Fibroblast of gingiva (primary cell): ENCODE measurements around the gene ADD2.

Experiments
- DNase-seq: peaks from one replicate; pipeline ENCODE4 v3.0.0-alpha.2; 2011; ENCODE audit warnings: low read depth

Gene ADD2

DNA sequence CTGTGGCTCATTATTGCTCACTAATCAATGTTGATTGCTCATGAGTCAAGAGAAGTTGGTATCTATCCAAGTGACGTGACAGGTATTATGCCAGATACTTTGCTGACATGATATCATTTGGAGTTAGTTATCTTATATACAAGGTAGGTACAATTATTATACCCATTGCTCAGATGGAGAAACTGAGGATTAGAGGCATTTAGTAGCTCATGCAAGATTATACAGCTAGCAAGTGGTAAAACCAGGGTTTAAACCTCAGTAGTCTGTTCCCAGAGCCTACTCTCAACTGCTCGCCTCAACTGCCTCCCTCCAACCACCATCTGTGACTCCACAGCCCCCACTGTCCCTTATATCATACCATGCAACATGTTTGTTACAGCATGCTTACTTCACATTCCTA lies 16.3 kb upstream of the ADD2 start:
- DNase-seq, result no peak

DNA sequence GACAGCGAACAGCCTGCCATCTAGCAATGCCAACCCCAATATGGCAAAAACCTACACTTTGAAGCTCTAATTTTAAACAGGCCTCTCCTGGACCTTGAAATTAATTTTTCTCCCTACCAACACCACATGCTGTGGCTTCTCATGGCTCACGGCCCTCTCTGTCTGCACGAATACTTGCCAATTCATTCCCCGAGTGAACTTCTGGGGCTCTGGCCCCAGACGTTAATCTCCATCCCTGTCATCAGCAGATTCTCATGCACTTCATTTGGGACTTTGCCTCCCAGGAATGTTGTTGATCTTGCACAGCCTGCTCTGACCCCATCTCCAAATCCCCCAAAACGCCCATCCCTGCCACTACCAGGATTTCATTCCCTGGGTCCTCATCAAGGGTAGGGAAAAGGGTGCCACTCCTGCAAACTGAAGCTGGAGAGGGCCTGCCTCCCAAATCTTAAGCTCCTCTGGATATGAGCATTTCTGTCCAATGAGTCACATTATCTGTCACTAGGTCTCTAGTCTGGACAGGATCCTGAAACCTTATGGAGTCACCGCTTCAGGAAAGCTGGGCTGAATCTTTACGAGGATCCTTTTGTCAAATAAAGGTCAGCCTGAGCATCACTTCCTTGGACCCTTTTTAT lies 12.0 kb upstream of the ADD2 start:
- DNase-seq, result no peak

DNA sequence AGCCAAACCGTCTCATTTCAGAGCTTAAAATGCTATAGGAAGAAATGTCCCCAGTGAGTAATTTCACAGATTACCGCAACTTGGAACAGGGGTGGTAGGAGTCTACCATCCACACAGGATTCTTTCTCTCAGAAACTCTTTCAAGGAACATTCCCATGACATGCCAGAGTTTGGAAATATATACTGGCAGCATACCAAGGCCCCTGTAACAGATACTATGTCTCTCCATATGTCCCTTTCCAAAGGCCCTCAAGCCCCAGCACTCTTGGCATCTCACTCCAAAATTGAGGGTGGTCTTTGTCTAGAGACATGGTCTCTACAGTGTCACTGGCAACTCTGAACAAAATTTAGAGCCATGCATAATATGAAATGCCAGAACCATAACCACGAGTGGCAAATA lies 11.5 kb upstream of the ADD2 start:
- no peak for DNase-seq

DNA sequence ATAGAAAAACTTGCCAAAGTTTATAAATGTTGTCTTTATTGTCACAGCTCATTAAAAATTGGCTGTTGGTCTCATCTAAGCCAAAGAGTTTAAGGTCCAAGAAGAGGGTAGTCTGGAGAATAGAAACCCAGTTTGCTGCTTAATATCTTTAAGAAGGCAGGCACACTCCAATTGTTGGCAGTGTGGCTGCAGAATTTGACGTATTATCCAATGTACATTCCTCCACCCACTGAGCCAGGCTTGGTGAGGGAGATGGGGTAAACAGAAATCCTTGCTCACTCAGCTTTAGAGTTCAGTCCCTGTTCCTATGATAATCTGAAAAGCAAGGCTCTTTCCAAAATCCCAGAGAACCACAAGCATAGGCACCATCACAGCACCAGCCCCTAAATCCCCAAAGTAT lies 10.7 kb upstream of the ADD2 start:
- no peak for DNase-seq

DNA sequence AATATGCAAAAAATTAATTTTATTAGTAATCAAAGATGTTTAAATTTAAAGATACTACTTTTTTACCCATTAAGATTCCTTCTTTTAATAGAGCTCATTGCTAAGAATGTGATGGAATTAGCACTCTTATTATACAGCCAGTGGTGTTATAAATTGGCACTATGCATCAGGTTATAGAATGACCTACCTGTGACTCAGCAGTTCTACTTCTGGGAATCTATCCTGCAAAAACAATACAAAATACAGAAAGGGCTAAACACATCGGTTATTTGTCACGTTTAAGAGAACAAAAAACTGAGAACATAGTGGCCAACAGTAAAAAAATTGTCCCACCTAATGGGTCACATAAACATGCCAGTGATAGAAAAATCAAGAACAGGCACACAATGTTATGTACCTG lies 9.4 kb upstream of the ADD2 start:
- DNase-seq, result no peak

DNA sequence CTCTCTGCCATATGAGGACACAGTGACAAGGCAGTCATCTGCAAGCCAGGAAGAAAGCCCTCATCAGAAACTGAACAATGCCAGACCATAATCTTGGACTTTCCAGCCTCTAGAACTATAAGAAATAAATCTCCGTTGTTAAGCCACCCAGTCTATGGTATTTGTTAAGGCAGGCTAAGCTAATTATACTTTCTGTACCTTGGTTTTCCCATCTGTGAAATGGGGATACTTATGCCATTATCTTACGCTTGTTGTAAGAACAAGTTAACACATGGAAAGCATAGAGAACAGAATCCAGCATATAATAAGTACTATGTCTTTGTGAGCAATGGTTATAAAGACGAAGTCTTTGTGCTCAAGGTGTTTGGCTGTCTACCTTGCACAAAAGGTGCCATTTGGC lies 8.3 kb upstream of the ADD2 start:
- DNase-seq, result no peak

DNA sequence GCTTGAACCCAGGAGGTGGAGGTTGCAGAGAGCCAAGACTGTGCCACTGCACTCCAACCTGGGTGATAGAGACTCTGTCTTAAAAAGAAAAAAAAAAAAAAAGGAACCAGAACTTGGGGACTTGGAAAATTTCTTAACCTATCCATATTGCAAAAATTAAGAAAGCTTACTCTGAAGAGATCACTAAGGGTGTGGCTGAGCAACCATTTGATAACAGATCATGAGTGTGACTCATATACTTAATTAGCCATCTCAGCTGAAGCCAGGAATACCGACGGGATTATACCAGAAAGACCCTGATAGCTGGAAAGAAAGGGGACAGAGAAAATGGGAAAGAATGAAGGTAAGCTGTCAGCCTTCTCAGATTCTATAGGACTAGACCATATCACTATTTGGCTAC lies 7.1 kb upstream of the ADD2 start:
- no peak for DNase-seq

DNA sequence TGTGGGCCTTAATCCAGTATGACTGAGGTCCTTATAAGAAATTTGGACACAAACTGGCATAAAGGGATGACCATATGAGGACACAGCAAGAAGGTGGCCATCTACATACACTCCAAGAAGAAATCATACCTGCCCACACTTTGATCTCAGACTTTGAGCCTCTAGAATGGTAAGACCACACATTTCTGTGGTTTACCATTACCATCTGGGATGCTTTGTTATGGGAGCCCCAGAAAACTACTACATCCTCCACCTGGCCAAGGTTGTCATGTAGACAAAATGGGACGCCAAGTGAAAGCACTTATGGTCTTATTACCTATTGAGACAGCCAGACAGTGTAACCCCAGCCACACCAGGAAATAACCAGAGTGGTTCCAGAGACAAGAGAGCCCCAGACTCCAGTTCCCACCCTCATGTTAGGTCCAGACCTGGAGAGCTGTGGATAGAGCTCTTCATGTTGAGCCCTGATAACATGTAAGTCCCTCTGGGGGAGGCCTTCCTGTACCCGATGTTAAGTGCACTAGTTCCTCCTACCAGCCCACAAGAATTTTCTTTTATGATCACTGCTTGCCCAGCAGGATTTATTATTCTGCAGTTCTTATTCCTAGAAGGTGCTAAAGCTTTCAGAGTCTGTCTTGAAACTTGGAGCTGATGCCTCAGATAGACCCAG lies 4.6 kb upstream of the ADD2 start:
- no peak for DNase-seq

DNA sequence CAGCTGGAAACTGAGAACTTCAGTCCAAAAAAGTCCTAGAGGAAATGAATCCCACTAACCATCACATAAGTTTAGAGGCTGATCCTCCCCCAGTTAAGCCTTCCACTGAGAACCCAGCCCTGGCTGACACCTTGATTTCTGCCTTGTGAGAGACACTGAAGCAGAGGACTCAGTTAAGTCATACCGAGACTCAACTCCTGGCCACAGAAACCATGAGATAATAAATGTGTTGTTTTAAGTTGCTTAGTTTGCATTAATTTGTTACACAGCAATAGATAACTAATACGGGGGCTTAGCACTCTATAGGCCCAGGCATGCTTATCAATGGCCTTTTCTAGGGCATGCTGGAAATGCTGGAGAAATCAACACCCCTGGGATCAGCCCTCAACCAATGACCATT lies 3.4 kb upstream of the ADD2 start:
- DNase-seq, result no peak

DNA sequence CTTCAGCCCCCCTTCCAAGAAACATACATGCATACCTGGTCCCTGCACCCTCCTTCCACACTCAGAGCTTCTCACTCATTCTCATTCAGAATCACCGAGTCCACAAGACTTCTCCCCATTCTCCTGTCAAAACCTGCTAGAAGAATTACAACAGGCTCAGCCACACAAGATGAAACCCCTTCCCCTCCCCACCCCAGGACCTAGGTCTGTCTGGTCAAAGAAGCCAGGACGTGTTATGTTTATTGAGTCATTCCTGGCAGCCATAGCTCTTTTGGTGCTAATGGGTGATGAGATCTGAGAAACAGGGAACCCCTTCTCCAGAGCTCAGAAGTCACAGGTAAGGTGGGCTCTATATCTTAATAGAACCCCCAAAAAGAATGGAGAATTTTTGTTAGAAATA lies 1.4 kb upstream of the ADD2 start:
- DNase-seq, result no peak

DNA sequence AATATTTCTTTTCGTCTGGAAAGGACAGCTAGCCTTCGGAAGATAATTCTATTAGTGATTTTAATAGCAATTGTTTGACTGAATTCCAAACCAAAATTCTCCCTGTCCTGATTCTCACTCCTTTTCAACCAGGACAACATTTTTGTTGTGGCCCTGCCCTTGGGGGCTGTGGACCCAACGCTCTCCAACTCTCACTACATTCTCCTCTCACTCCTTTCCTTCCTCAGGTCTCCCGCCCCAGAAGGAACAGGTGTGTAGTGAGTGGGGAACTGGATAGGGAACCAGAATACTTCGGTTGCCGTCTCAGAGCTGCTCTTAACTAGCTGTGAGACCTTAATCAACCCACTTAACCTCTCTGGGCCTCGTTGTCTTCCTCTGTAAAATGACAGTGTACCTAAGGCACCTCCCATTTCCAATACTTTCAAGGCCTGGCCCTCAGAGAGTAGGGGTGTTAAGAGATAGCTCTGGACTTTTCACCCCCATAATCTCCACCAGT lies 638 bp upstream of the ADD2 start:
- DNase-seq, result no peak

DNA sequence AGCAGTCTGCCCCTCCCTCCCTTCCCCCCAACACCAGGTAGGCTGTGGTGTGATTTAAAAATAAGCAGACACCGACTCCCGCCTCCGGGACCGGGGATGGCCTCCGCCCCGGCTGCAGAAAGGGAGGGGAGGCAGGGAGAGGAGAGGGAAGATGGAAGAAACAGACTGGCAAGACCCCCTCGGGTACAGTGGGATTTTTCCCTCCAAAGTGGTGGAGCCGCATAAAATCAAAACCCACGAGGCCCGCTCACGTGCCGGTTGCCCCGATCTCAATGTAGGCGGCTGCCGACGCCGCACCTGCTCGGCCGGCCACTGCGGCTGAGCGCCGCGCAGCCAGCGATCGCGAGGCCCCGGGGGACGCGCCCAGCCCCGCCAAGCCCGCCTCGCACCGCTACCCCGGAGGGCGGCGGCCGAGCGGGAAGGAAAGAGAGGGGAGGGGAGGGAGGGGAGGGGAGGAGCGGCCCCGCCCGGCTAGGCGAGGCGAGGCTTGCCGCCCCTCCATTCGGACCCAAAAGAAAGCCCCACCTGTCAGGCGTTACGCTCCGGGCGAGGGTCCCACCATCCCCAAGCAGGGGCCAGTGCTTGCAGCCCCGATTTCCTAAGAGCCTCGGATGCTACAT lies 811 bp downstream of the ADD2 start:
- no peak for DNase-seq

DNA sequence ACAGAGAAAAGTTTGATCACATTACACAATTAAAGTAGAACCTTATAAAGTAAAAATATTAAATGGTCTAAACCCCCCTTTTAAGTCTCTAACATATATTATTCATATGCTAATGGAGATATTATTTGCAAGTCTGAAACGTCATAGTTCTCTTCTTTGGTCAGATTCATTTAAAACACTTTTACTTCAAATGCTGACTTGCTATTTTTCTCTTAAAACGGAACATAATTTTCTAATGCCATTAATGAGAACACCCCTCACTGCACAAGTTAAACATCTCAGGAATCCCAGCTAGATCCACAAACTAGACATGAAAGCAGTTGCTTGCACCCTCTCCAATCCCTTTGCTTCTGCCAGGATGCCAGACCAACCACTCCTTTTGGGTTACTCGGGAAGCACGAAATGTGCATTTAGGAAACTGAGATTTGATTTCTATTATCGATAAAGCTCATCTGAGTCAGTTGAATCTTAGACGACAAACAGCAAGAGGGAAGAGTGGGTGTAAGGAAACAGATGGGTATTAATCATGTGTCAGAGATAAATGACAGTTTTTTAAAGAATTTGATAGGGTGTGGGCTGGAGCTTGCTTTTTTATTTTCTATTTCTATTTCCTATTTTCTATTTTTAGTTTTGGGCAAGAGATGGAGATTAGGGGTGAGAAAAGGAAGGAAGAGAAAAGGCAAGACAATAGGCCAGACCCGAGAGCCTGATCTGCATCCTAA lies 1.5 kb downstream of the ADD2 start:
- no peak for DNase-seq

DNA sequence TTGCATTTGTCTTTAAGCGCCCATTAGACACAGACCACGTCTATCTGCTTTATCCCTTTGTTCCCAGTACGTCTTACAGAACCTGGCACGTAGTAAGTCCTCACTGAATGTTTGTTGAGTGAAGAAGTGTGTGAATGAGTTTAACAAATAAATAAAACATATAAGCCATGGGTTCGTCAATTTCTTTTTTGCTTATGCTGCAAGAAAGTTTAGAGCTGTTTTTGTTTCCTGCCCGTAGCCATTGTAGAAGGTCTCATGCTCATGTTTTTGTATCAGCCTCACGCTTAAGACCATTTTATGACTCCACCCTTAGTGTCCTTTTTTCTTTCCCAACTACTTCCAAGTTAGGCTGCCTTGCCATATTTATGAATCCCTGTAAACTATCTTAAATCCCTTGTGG lies 2.5 kb downstream of the ADD2 start:
- no peak for DNase-seq

DNA sequence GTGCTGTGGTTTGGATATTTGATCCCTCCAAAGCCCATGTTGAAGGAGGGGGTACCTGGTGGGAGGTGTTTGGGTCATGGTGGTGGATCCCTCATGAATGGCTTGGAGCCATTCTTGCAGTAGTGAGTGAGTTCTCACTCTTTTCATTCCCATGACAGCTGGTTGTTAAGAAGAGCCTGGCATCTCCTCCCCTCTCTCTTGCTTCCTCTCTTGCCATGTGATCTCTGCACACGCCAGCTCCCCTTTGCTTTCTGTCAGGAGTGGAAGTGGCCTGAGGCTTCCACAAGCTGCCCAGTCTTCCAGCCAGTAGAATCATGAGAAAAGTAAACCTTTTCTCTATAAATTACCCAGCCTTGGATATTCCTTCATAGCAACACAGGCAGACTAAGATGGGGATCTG lies 8.6 kb downstream of the ADD2 start:
- DNase-seq, result no peak

DNA sequence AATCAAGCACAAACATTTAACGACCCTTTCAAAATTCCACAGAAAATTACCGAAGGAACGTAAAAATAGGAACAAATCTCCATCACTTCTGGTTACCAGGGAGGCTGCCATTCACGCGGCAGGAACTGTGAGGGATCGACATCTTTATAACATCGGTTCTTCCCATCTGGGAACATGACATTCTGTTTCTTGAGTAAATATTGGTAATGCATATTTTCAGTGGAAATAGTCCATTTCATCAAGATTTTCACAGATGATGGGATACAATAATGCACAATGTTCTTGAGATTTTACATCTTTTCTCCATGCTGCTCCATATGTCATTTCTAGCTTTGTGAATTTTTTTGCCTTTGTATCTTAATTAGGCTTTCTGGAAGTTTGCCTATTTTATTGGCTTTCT lies 10.0 kb downstream of the ADD2 start:
- no peak for DNase-seq

DNA sequence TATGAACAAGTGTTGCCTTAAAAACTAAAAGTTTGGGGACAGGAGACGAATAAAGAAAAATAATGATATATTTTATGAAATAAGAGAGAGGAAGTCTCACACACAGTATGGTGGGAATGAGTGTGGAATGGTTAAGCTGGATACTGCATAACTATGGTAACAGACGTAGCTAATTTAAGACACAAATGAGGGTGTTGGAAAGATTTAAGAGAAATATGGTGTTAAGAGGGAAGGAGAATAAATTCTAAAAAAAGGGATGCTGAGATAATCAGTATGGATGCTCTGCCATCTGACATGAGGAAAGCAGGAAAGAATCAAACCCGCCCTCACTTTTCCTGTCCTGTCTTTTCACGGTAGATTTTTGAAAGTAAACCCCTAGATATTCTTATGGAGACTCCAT lies 10.6 kb downstream of the ADD2 start:
- no peak for DNase-seq

DNA sequence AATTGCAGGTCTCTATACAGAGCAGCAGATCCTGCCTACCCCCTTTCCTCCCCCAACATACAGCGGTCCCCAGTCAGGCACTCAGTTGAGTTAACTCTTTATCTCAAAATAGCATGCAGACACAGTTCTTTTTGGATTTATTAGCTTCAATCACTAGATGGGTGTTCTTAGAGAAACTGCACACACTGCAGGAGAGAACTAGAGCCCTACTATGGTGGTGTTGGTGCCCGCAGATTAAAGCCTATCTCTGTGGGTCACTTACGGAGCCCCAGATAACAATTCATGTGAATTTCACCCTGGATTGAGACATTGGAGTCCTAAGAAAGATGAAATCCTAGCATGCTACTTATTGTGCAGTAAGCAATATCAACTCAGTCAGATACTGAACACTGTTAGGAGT lies 11.9 kb downstream of the ADD2 start:
- DNase-seq, result no peak

DNA sequence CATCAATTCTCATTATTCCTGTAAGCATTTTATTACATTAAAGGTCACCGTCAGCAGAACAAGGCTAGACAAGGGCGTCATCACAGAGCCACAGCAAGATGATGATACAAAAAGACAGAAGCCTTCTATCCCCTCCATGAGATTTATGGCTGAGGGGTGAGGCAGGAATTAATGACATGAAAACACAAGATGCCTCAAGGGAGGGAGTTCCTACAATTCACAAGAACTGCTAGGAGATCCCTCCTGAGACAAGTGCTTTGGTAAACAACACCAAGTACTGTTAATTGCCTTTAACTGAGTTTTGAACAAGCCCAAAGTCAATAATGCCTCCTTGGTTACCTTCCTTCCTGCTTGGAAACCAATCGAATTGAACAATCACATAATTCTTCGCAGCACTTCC lies 14.1 kb downstream of the ADD2 start:
- no peak for DNase-seq

DNA sequence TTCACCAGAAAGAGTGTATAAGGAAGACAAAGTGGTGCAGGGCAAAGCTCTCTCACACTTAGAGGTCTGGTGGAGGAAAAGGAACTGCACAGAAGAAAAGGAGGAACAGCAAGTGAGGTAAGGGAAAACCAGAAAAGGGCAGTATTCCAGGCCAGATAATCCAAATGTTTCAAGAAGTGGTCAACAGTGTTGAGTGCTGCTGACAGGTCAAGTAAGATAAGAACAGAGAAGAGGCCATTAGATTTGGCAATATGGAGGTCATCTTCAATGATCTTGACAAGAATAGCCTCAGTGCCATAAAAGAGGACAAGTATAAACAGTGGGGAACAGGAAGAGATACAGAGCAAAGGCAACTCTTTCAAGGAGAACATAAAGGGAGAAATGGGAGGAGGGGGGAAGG lies 15.0 kb downstream of the ADD2 start:
- DNase-seq, result no peak

DNA sequence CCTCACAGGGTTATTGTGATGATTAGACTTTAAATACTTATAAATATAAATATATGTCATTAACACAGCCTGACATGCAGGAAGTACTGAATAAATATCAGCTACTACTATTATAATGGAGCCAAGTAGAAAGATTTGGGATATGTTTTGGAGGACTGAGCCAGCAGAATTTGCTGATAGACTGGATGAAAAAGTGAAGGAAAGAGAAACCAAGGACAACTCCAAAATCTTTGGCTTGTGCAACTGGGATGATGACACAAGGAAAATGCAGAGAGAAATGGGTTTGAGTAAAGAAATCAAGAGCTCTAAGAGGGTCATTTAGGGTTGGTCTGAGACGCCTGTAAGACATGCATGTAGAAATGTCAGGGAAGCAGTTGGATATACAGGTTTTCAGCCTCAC lies 15.6 kb downstream of the ADD2 start:
- no peak for DNase-seq

DNA sequence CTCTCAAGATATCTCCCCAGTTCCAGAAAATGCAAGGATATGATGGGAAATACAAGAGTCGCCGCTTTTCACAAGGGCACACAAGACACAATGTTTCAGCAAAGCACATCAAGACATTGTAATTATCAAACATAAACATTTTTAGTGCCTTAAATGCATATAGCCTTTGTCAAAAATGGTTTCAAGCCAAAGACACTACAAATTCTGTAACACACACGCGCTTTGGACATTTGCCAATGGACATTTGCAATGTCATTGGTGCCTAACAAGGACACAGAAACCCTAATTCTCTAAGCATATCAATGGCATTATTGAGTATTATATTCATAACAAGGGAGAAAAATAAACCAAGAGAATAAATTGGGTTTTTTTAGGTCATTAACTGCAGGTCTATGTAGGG lies 16.1 kb downstream of the ADD2 start:
- DNase-seq, result no peak

DNA sequence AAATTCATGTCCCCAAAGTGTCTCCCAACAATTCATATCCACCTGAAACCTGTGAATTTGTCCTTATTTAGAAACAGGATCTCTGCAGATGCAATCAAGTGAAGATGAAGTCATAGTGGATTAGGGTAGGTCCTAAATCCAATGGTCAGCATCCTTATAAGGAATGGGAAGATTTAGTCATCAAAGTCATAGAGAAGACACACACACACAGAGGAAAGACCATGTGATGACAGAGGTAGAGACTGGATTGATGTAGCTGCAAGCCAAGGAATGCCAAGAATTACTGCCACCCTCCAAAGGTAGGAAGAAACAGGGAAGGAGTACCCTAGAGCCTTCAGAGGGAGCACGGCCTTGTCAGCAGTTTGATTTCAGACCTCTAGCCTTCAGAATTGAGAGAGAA lies 17.7 kb downstream of the ADD2 start:
- no peak for DNase-seq
